ENCODE results near the gene ZNF630.
"Not testable (repeated sequence)": the region's sequence is repeated elsewhere in the genome, so short reads cannot be mapped to it uniquely, and the experiment has no call there.

ZNF630 gene

GRCh38 chrX:48030237-48030636, 41.2 kb downstream of the ZNF630 start:
- Histone ChIP-seq H3K27ac (ENCODE audit: low read depth, low read length) (no peak overlapping the region), H3F3A (ENCODE audit: control insufficient read depth, insufficient read depth) (no peaks in the 10 kb centered on the region), H4K20me1 (ENCODE audit: control insufficient read depth, insufficient read depth, low read depth, low read length) (no peaks in the 10 kb centered on the region), H3K4me1 (ENCODE audit: control insufficient read depth, low read length) (peaks cover 11% of the 10 kb centered on the region), H3K4me3 (ENCODE audit: low read length) (no peak overlapping the region), H3K9me2 (replicated peaks; ENCODE audit: control insufficient read depth, low read length) (no peaks in the 10 kb centered on the region), H3K4me2 (ENCODE audit: low read length) (no peak overlapping the region), H3K27me3 (ENCODE audit: control insufficient read depth, low read length) (no peaks in the 10 kb centered on the region), H3K79me2 (ENCODE audit: control insufficient read depth, low read length) (no peaks in the 10 kb centered on the region), H3K9me3 (ENCODE audit: control insufficient read depth, insufficient read depth, low read length) (no peaks in the 10 kb centered on the region), H3K36me3 (ENCODE audit: control insufficient read depth, low read length) (no peaks in the 10 kb centered on the region)
- TF ChIP-seq CTCF (IDR thresholded peaks at IDR 0.05; ENCODE audit: low read depth, low read length, poor library complexity, severe bottlenecking) (no peak), EZH2phosphoT487 (IDR thresholded peaks at IDR 0.05; ENCODE audit: borderline replicate concordance, low read length) (no peak)

- Histone ChIP-seq H3K4me1 (ENCODE audit: control insufficient read depth, low read length) (peaks cover 11% of the 10 kb centered on the region), H3K27ac (ENCODE audit: low read depth, low read length) (no peak overlapping the region), H3K79me2 (ENCODE audit: control insufficient read depth, low read length) (no peaks in the 10 kb centered on the region), H4K20me1 (ENCODE audit: control insufficient read depth, insufficient read depth, low read depth, low read length) (no peaks in the 10 kb centered on the region), H3K27me3 (ENCODE audit: control insufficient read depth, low read length) (no peaks in the 10 kb centered on the region), H3K4me3 (ENCODE audit: low read length) (no peak overlapping the region), H3K9me2 (replicated peaks; ENCODE audit: control insufficient read depth, low read length) (no peaks in the 10 kb centered on the region), H3F3A (ENCODE audit: control insufficient read depth, insufficient read depth) (no peaks in the 10 kb centered on the region), H3K36me3 (ENCODE audit: control insufficient read depth, low read length) (no peaks in the 10 kb centered on the region), H3K9me3 (ENCODE audit: control insufficient read depth, insufficient read depth, low read length) (no peaks in the 10 kb centered on the region), H3K4me2 (ENCODE audit: low read length) (no peak overlapping the region)
- no peak for TF ChIP-seq CTCF (IDR thresholded peaks at IDR 0.05; ENCODE audit: low read depth, low read length, poor library complexity, severe bottlenecking)
- TF ChIP-seq EZH2phosphoT487 (IDR thresholded peaks at IDR 0.05; ENCODE audit: borderline replicate concordance, low read length): no peak
Measured at GRCh38 chrX:48028091-48028490, 43.3 kb downstream of the ZNF630 start.

- H3K4me1 ChIP-seq (ENCODE audit: control insufficient read depth, low read length): peaks cover 11% of the 10 kb centered on the region
- H3F3A ChIP-seq (ENCODE audit: control insufficient read depth, insufficient read depth); H3K36me3 ChIP-seq (ENCODE audit: control insufficient read depth, low read length); H3K9me3 ChIP-seq (ENCODE audit: control insufficient read depth, insufficient read depth, low read length); H3K9me2 ChIP-seq (replicated peaks; ENCODE audit: control insufficient read depth, low read length); H3K27ac ChIP-seq (ENCODE audit: low read depth, low read length); H3K4me2 ChIP-seq (ENCODE audit: low read length); H3K79me2 ChIP-seq (ENCODE audit: control insufficient read depth, low read length); H4K20me1 ChIP-seq (ENCODE audit: control insufficient read depth, insufficient read depth, low read depth, low read length); H3K27me3 ChIP-seq (ENCODE audit: control insufficient read depth, low read length); H3K4me3 ChIP-seq (ENCODE audit: low read length): not testable (repeated sequence)
Measured at GRCh38 chrX:48027545-48027944, 43.9 kb downstream of the ZNF630 start.

- no peak for TF ChIP-seq EZH2phosphoT487 (IDR thresholded peaks at IDR 0.05; ENCODE audit: borderline replicate concordance, low read length)
- peak; percentile 65 for TF ChIP-seq CTCF (IDR thresholded peaks at IDR 0.05; ENCODE audit: low read depth, low read length, poor library complexity, severe bottlenecking)
- H4K20me1 ChIP-seq (ENCODE audit: control insufficient read depth, insufficient read depth, low read depth, low read length): no peaks in the 10 kb centered on the region
- H3K27me3 ChIP-seq (ENCODE audit: control insufficient read depth, low read length): no peaks in the 10 kb centered on the region
- no peaks in the 10 kb centered on the region for H3K9me2 ChIP-seq (replicated peaks; ENCODE audit: control insufficient read depth, low read length)
- H3K36me3 ChIP-seq (ENCODE audit: control insufficient read depth, low read length): no peaks in the 10 kb centered on the region
- H3K4me3 ChIP-seq (ENCODE audit: low read length): no peak overlapping the region
- H3K27ac ChIP-seq (ENCODE audit: low read depth, low read length): no peak overlapping the region
- H3F3A ChIP-seq (ENCODE audit: control insufficient read depth, insufficient read depth): no peaks in the 10 kb centered on the region
- H3K4me2 ChIP-seq (ENCODE audit: low read length): no peak overlapping the region
- no peaks in the 10 kb centered on the region for H3K9me3 ChIP-seq (ENCODE audit: control insufficient read depth, insufficient read depth, low read length)
- no peaks in the 10 kb centered on the region for H3K79me2 ChIP-seq (ENCODE audit: control insufficient read depth, low read length)
- peaks cover 17% of the 10 kb centered on the region for H3K4me1 ChIP-seq (ENCODE audit: control insufficient read depth, low read length)
Measured at GRCh38 chrX:48025561-48025960, 45.9 kb downstream of the ZNF630 start.
